ENCODE results near the gene PARD3B.

The PARD3B gene

GRCh38 chr2:204896146-204896545 lies 350.9 kb downstream of the PARD3B start:
- no peak for DNase-seq (ENCODE audit: low spot score)

- no peak for DNase-seq (ENCODE audit: low spot score)
Measured at GRCh38 chr2:204897561-204897960, 352.3 kb downstream of the PARD3B start.

GRCh38 chr2:204898928-204899640 lies 353.8 kb downstream of the PARD3B start:
- no peak for DNase-seq (ENCODE audit: low spot score)

- DNase-seq (ENCODE audit: low spot score) = no peak
Measured at GRCh38 chr2:204899983-204900382, 354.7 kb downstream of the PARD3B start.

- no peak for DNase-seq (ENCODE audit: low spot score)
Measured at GRCh38 chr2:204900487-204900886, 355.2 kb downstream of the PARD3B start.

- no peak for DNase-seq (ENCODE audit: low spot score)
Measured at GRCh38 chr2:204900910-204901309, 355.6 kb downstream of the PARD3B start.

GRCh38 chr2:204901591-204901990 lies 356.3 kb downstream of the PARD3B start:
- no peak for DNase-seq (ENCODE audit: low spot score)

- DNase-seq (ENCODE audit: low spot score) = no peak
Measured at GRCh38 chr2:204909791-204910190, 364.5 kb downstream of the PARD3B start.

GRCh38 chr2:204913312-204913711 lies 368.0 kb downstream of the PARD3B start:
- DNase-seq (ENCODE audit: low spot score) = no peak

GRCh38 chr2:204913854-204914464 lies 368.7 kb downstream of the PARD3B start:
- DNase-seq (ENCODE audit: low spot score) = no peak

- DNase-seq (ENCODE audit: low spot score) = no peak
Measured at GRCh38 chr2:204914708-204915107, 369.4 kb downstream of the PARD3B start.

GRCh38 chr2:204917089-204917701 lies 371.9 kb downstream of the PARD3B start:
- no peak for DNase-seq (ENCODE audit: low spot score)

GRCh38 chr2:204920776-204921175 lies 375.5 kb downstream of the PARD3B start:
- DNase-seq (ENCODE audit: low spot score) = no peak

- DNase-seq (ENCODE audit: low spot score) = no peak
Measured at GRCh38 chr2:204923957-204924356, 378.7 kb downstream of the PARD3B start.

- no peak for DNase-seq (ENCODE audit: low spot score)
Measured at GRCh38 chr2:204931562-204931961, 386.3 kb downstream of the PARD3B start.

GRCh38 chr2:204933735-204934374 lies 388.6 kb downstream of the PARD3B start:
- no peak for DNase-seq (ENCODE audit: low spot score)

GRCh38 chr2:204944927-204945326 lies 399.7 kb downstream of the PARD3B start:
- no peak for DNase-seq (ENCODE audit: low spot score)

GRCh38 chr2:204945376-204945775 lies 400.1 kb downstream of the PARD3B start:
- no peak for DNase-seq (ENCODE audit: low spot score)

- no peak for DNase-seq (ENCODE audit: low spot score)
Measured at GRCh38 chr2:204946892-204947291, 401.6 kb downstream of the PARD3B start.

GRCh38 chr2:204947405-204947804 lies 402.1 kb downstream of the PARD3B start:
- DNase-seq (ENCODE audit: low spot score) = no peak

- DNase-seq (ENCODE audit: low spot score) = no peak
Measured at GRCh38 chr2:204948024-204948763, 402.9 kb downstream of the PARD3B start.

- no peak for DNase-seq (ENCODE audit: low spot score)
Measured at GRCh38 chr2:204948822-204949221, 403.5 kb downstream of the PARD3B start.

Data from Ammon's horn (tissue), 1 donor.